GM12892 (cell line): ENCODE data around the gene ZBTB24.

Experiments
- POLR2A ChIP-seq: IDR thresholded peaks from 2 replicates; pipeline ENCODE4 v1.6.1; 2011; ENCODE audit warnings: low read depth, low read length, control low read depth
- POLR2AphosphoS5 ChIP-seq: IDR thresholded peaks from 2 replicates; pipeline ENCODE4 v1.6.1; 2011; ENCODE audit warnings: low read depth, low read length, control low read depth
- TAF1 ChIP-seq: IDR thresholded peaks from 2 replicates; pipeline ENCODE4 v1.6.1; 2011; ENCODE audit warnings: low read depth, mild to moderate bottlenecking, control low read depth, low read length, borderline replicate concordance

GRCh38 chr6:109449064-109449794 is 33.8 kb downstream of the ZBTB24 start:
- TF ChIP-seq POLR2AphosphoS5 (no peak), POLR2A (0 out of 2 replicates have a peak, but pooled peaks have one; percentile 5), TAF1 (no peak)
